Neural cell (in vitro differentiated cells): ENCODE results near the gene PDE4D. TPM values are rescaled to one million over a fixed set of nuclear protein-coding genes. Genes with fewer than 3 reads are reported as not detected.

Experiments used
- H2AFZ ChIP-seq: fragments of 200-600, 300-800 bp; sonication (generic), shearing (Covaris generic); 2 replicates; pipeline ENCODE4 v1.6.0; 2014; ENCODE audit warnings: low read depth, mild to moderate bottlenecking, antibody characterized with exemption, low read length, moderate library complexity
- H3F3A ChIP-seq: fragments of 200-600 bp; shearing (Covaris generic); 2 replicates; pipeline ENCODE4 v1.6.1; 2016; ENCODE audit warnings: mild to moderate bottlenecking, moderate library complexity, mixed read lengths, antibody characterized with exemption, low read length; ENCODE audit not compliant: insufficient read depth, poor library complexity, severe bottlenecking
- H3K27ac ChIP-seq: fragments of 200-600, 300-800 bp; sonication (generic), shearing (Covaris generic); 2 replicates; pipeline ENCODE4 v1.5.1; 2014; ENCODE audit warnings: mild to moderate bottlenecking, low read length, moderate library complexity
- H3K27me3 ChIP-seq: fragments of 300-800, 200-600 bp; sonication (generic), shearing (Covaris generic); 2 replicates; pipeline ENCODE4 v1.6.0; 2014; ENCODE audit warnings: mild to moderate bottlenecking, low read depth, low read length, moderate library complexity; ENCODE audit not compliant: insufficient read depth
- H3K36me3 ChIP-seq: fragments of 300-800, 200-600 bp; sonication (generic), shearing (Covaris generic); 2 replicates; pipeline ENCODE4 v1.5.1; 2014; ENCODE audit warnings: mild to moderate bottlenecking, antibody characterized with exemption, low read length, moderate library complexity; ENCODE audit not compliant: insufficient read depth
- H3K4me2 ChIP-seq: fragments of 300-800, 200-600 bp; sonication (generic), shearing (Covaris generic); 2 replicates; pipeline ENCODE4 v1.6.0; 2014; ENCODE audit warnings: mild to moderate bottlenecking, low read length
- H3K4me3 ChIP-seq: fragments of 300-800, 200-600 bp; sonication (generic), shearing (Covaris generic); 2 replicates; pipeline ENCODE4 v1.5.1; 2014; ENCODE audit warnings: mild to moderate bottlenecking, low read length, moderate library complexity
- H3K79me2 ChIP-seq: fragments of 200-600 bp; shearing (Covaris generic); replicated peaks from 2 replicates; pipeline ENCODE4 v1.6.0; 2014; ENCODE audit warnings: mild to moderate bottlenecking, low read length, moderate library complexity; ENCODE audit not compliant: insufficient read depth
- H3K9ac ChIP-seq: fragments of 300-800, 200-600 bp; sonication (generic), shearing (Covaris generic); 2 replicates; pipeline ENCODE4 v1.6.1; 2016; ENCODE audit warnings: mild to moderate bottlenecking, low read length, mixed read lengths
- H3K9me2 ChIP-seq: fragments of 200-600 bp; shearing (Covaris generic); 2 replicates; pipeline ENCODE4 v1.6.1; 2016; ENCODE audit warnings: mild to moderate bottlenecking, low read length, mixed read lengths; ENCODE audit not compliant: insufficient read depth
- H3K9me3 ChIP-seq: fragments of 200-600, 300-800 bp; sonication (generic), shearing (Covaris generic); 2 replicates; pipeline ENCODE4 v1.6.1; 2016; ENCODE audit warnings: mild to moderate bottlenecking, mixed run types, low read length, moderate library complexity, mixed read lengths
- H4K20me1 ChIP-seq: fragments of 200-600 bp; shearing (Covaris generic); 2 replicates; pipeline ENCODE4 v1.6.1; 2016; ENCODE audit warnings: mild to moderate bottlenecking, mixed run types; ENCODE audit not compliant: insufficient read depth
- CTCF ChIP-seq: fragments of 450-650 bp; IDR thresholded peaks from 2 replicates; pipeline ENCODE4 v1.5.1; 2014; ENCODE audit warnings: antibody characterized with exemption, mild to moderate bottlenecking, moderate library complexity; ENCODE audit not compliant: poor library complexity, severe bottlenecking
- EP300 ChIP-seq: fragments of 450-650 bp; conservative IDR thresholded peaks from 2 replicates; pipeline ENCODE4 v1.6.1; 2014; ENCODE audit warnings: antibody characterized with exemption, mild to moderate bottlenecking, moderate library complexity; ENCODE audit not compliant: poor library complexity, severe bottlenecking
- EZH2 ChIP-seq: fragments of 200-600, 300-800 bp; shearing (Covaris generic), sonication (generic); IDR thresholded peaks from 2 replicates; pipeline ENCODE4 v1.6.1; 2014; ENCODE audit warnings: antibody characterized with exemption, low read length, borderline replicate concordance, mild to moderate bottlenecking; ENCODE audit not compliant: insufficient read depth, poor library complexity, severe bottlenecking
- MXI1 ChIP-seq: fragments of 450-650 bp; conservative IDR thresholded peaks from 2 replicates; pipeline ENCODE4 v1.6.1; 2014; ENCODE audit warnings: antibody characterized with exemption, mild to moderate bottlenecking; ENCODE audit not compliant: poor library complexity, severe bottlenecking
- POLR2AphosphoS5 ChIP-seq: IDR thresholded peaks from 2 replicates; pipeline ENCODE4 v1.6.1; 2012
- RAD21 ChIP-seq: fragments of 450-650 bp; conservative IDR thresholded peaks from 2 replicates; pipeline ENCODE4 v1.6.1; 2014; ENCODE audit warnings: antibody characterized with exemption, mild to moderate bottlenecking, moderate library complexity
- REST ChIP-seq: IDR thresholded peaks from 2 replicates; pipeline ENCODE4 v1.6.1; 2012; ENCODE audit warnings: borderline replicate concordance
- SMC3 ChIP-seq: fragments of 450-650 bp; conservative IDR thresholded peaks from 2 replicates; pipeline ENCODE4 v1.6.1; 2014; ENCODE audit warnings: antibody characterized with exemption, mild to moderate bottlenecking, moderate library complexity; ENCODE audit not compliant: poor library complexity
- TAF1 ChIP-seq: IDR thresholded peaks from 2 replicates; pipeline ENCODE4 v1.6.1; 2012; ENCODE audit warnings: low read depth
- polyA plus RNA-seq: library from polyadenylated mRNA; depleted of rRNA; stranded (reverse); fragments of >200 nt; gene quantifications from 2 replicates; pipeline ENCODE4 v1.2.3, GENCODE V29; 2014

PDE4D gene
- polyA plus RNA-seq, 1 donor from 2014 or later = 42.8 TPM

GRCh38 chr5:59100875-59101274, 792.7 kb downstream of the PDE4D start:
- no peaks in the 10 kb centered on the region for H3K27me3 ChIP-seq

GRCh38 chr5:59099995-59100345, 793.6 kb downstream of the PDE4D start:
- no peaks in the 10 kb centered on the region for H3K9me3 ChIP-seq
- no peaks in the 10 kb centered on the region for H3K79me2 ChIP-seq
- H3K4me3 ChIP-seq = no peak overlapping the region
- H2AFZ ChIP-seq = no peak overlapping the region
- no peak overlapping the region for H3K4me2 ChIP-seq
- no peaks in the 10 kb centered on the region for H3F3A ChIP-seq
- H4K20me1 ChIP-seq = no peaks in the 10 kb centered on the region
- H3K36me3 ChIP-seq = no peaks in the 10 kb centered on the region
- H3K9me2 ChIP-seq = no peaks in the 10 kb centered on the region
- no peaks in the 10 kb centered on the region for H3K27me3 ChIP-seq
- no peak overlapping the region for H3K9ac ChIP-seq
- no peak overlapping the region for H3K27ac ChIP-seq
- TF ChIP-seq POLR2AphosphoS5 (no peak), MXI1 (no peak), CTCF (no peak), RAD21 (no peak), REST (no peak), SMC3 (no peak), EP300 (no peak)

More at GRCh38 chr5:59100875-59101274, 792.7 kb downstream of the PDE4D start:
- Histone ChIP-seq H3K4me2 (no peak overlapping the region), H3K36me3 (no peaks in the 10 kb centered on the region), H3K9me2 (no peaks in the 10 kb centered on the region), H3F3A (no peaks in the 10 kb centered on the region), H4K20me1 (no peaks in the 10 kb centered on the region), H3K79me2 (no peaks in the 10 kb centered on the region), H3K9ac (no peak overlapping the region), H3K9me3 (no peaks in the 10 kb centered on the region), H2AFZ (no peak overlapping the region), H3K27ac (no peak overlapping the region), H3K4me3 (no peak overlapping the region)
- TF ChIP-seq REST (no peak), POLR2AphosphoS5 (no peak), CTCF (no peak), EZH2 (no peak), MXI1 (no peak), SMC3 (no peak), RAD21 (no peak), EP300 (no peak), TAF1 (no peak)
